GM23338 (cell line): Measurements from ENCODE around the gene RPLP2. TPM values are rescaled to one million over a fixed set of nuclear protein-coding genes. Genes with fewer than 3 reads are reported as not detected.

Experiments used
- ATAC-seq: fragments of 200-7000 bp; cut with Tn5 transposase; 3 replicates; pipeline ENCODE4 v1.9.1; 2020
- DNase-seq: peaks from one replicate; pipeline ENCODE4 v3.0.0-alpha.2; 2015; ENCODE audit warnings: low spot score
- H2AFZ ChIP-seq: fragments of 200-600 bp; sonication (generic); 2 replicates; pipeline ENCODE4 v1.8.0; 2016; ENCODE audit warnings: antibody characterized with exemption, mild to moderate bottlenecking, moderate library complexity
- H3F3A ChIP-seq: fragments of 200-600 bp; sonication (generic); replicated peaks from 2 replicates; pipeline ENCODE4 v1.8.0; 2017; ENCODE audit warnings: antibody characterized with exemption, mixed run types, low read depth
- H3K27ac ChIP-seq: fragments of 200-600 bp; sonication (generic); 2 replicates; pipeline ENCODE4 v1.6.1; 2016; ENCODE audit warnings: low read depth
- H3K27me3 ChIP-seq: fragments of 200-600 bp; sonication (generic); 2 replicates; pipeline ENCODE4 v1.8.0; 2016; ENCODE audit warnings: mild to moderate bottlenecking, mixed run types, moderate library complexity; ENCODE audit not compliant: insufficient read depth
- H3K36me3 ChIP-seq: fragments of 200-600 bp; sonication (generic); 2 replicates; pipeline ENCODE4 v1.8.0; 2016; ENCODE audit warnings: mild to moderate bottlenecking; ENCODE audit not compliant: insufficient read depth
- H3K4me1 ChIP-seq: fragments of 200-600 bp; sonication (generic); 2 replicates; pipeline ENCODE4 v1.8.0; 2016; ENCODE audit warnings: mild to moderate bottlenecking, moderate library complexity; ENCODE audit not compliant: insufficient read depth
- H3K4me2 ChIP-seq: fragments of 200-600 bp; sonication (generic); 2 replicates; pipeline ENCODE4 v1.7.1; 2017; ENCODE audit warnings: mixed run types
- H3K4me3 ChIP-seq: fragments of 200-600 bp; sonication (generic); 2 replicates; pipeline ENCODE4 v1.6.1; 2016; ENCODE audit warnings: mixed run types
- H3K79me2 ChIP-seq: fragments of 200-600 bp; sonication (generic); replicated peaks from 2 replicates; pipeline ENCODE4 v1.8.0; 2017; ENCODE audit warnings: mild to moderate bottlenecking; ENCODE audit not compliant: insufficient read depth
- H3K9me2 ChIP-seq: fragments of 200-600 bp; sonication (generic); 2 replicates; pipeline ENCODE4 v1.8.0; 2017; ENCODE audit not compliant: insufficient read depth
- H4K20me1 ChIP-seq: fragments of 200-600 bp; sonication (generic); replicated peaks from 2 replicates; pipeline ENCODE4 v1.8.0; 2017; ENCODE audit warnings: mild to moderate bottlenecking; ENCODE audit not compliant: insufficient read depth
- H3K27ac Mint-ChIP-seq: 2 replicates; pipeline ENCODE4 v1.8.0; 2020; ENCODE audit warnings: inconsistent platforms, mild to moderate bottlenecking, moderate library complexity, mixed read lengths
- H3K27me3 Mint-ChIP-seq: 3 replicates; pipeline ENCODE4 v1.8.0; 2022; ENCODE audit warnings: low read depth, mild to moderate bottlenecking, moderate library complexity, mixed read lengths, inconsistent platforms; ENCODE audit not compliant: insufficient read depth, poor library complexity
- H3K36me3 Mint-ChIP-seq: 3 replicates; pipeline ENCODE4 v1.8.0; 2021; ENCODE audit warnings: low read depth, mild to moderate bottlenecking, inconsistent platforms, moderate library complexity, mixed read lengths
- H3K4me1 Mint-ChIP-seq: 3 replicates; pipeline ENCODE4 v1.8.0; 2020; ENCODE audit warnings: mild to moderate bottlenecking, inconsistent platforms, mixed read lengths
- H3K4me3 Mint-ChIP-seq: 3 replicates; pipeline ENCODE4 v1.8.0; 2021; ENCODE audit warnings: moderate library complexity, mild to moderate bottlenecking, inconsistent platforms, mixed read lengths
- H3K9me3 Mint-ChIP-seq: 3 replicates; pipeline ENCODE4 v1.8.0; 2020; ENCODE audit warnings: moderate library complexity, mild to moderate bottlenecking, inconsistent platforms, mixed read lengths
- CREB1 ChIP-seq: fragments of 250-450 bp; sonication (Bioruptor Pico); IDR thresholded peaks from 2 replicates; pipeline ENCODE4 v1.5.0; 2020; ENCODE audit warnings: low read depth, mild to moderate bottlenecking, moderate library complexity
- EZH2phosphoT487 ChIP-seq: fragments of 200-600 bp; sonication (generic); IDR thresholded peaks from one replicate; pipeline ENCODE4 v1.8.1; 2018; ENCODE audit warnings: antibody characterized with exemption; ENCODE audit not compliant: unreplicated experiment
- NANOG ChIP-seq: IDR thresholded peaks from 2 replicates; pipeline ENCODE4 v1.6.1; 2016; ENCODE audit warnings: antibody characterized with exemption, borderline replicate concordance
- polyA plus RNA-seq: library from polyadenylated mRNA; unstranded; fragments of >200 nt; fragmentation: Nextera tagmentation; extraction: Ambion mirVana; gene quantifications from 2 replicates; pipeline ENCODE4 v1.2.1, GENCODE V29; 2016
- total RNA-seq: library from RNA; depleted of rRNA; stranded (reverse); fragments of >200 nt; shearing (Covaris generic); gene quantifications from 2 replicates; pipeline ENCODE4 v1.2.3, GENCODE V29; 2014
- TF ChIP-seq, protein P1 (sequence below): IDR thresholded peaks from 2 replicates; pipeline ENCODE4 v1.6.1; 2016; ENCODE audit warnings: antibody characterized with exemption
- TF ChIP-seq, protein P2 (sequence below): fragments of 250-450 bp; sonication (Bioruptor Pico); IDR thresholded peaks from 2 replicates; pipeline ENCODE4 v1.5.0; 2020; ENCODE audit warnings: mild to moderate bottlenecking, moderate library complexity
- TF ChIP-seq, protein P3 (sequence below), 2 experiments: fragments of 200-600 bp in 1 of 2; sonication (generic) in 1 of 2; conservative IDR thresholded peaks; 2 replicates each; pipeline versions ENCODE4 v1.5.1 to v1.6.1; 2016 to 2017; ENCODE audit warnings: antibody characterized with exemption in 2 of 2, low read depth in 2 of 2, mild to moderate bottlenecking in 2 of 2, moderate library complexity in 1 of 2

RPLP2 gene
- total and polyA plus RNA-seq, 2 experiments from 2014 or later = 518 to 1,782 TPM

DNA sequence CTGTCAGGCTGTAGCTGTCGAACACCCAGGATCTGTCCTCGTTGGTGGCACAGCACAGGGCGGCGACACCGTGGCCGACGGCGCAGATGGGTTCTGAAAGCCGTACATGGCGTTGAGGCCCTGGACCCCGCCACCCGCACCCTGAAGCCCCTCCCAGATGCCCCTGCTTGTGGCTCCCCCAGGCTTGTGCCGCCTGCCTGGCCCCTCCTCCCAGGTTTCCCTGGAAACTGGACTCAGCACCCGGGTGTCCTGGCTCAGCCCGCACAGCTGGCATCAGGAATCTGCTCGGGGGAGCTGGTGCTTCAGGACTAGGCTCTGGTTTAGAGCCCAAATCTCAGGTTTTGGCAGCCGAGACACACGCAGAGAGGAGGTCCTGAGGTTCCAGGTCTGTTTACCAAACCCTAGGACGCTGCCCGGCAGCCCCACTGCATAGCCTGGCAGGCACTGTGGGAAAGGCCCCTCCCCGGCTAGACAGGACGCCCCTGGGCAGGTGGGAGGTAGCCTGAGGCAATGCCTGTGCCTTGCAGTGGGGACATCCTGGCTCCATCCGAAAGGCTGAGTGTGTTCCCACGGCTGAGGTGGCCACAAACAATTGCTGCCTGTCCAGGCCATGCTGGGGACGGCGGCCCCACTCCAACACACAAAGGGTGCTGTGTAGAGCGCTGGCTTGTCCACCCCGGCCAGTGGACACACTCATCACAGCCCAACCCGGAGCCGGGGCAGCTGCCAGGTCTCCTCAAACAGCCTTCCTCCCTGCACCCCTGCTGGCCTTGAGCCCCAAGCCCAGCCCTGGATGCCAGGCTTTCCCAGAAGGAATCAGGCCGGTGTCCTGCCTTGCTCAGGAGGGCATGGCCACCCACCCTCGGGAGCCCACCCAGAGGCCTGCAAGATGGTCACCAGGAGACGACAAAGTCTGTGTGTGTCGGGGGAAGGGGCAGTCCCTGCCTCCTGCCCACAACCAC lies 37.1 kb upstream of the RPLP2 start:
- peaks cover 5% of the 10 kb centered on the region; the same call in 1 of the 2 replicates for H3K36me3 ChIP-seq
- DNase-seq = no peak

More for the DNA sequence above, 37.1 kb upstream of the RPLP2 start:
- Mint-ChIP-seq H3K27me3 (peaks cover 14% of the 10 kb centered on the region), H3K36me3 (peaks cover 27% of the 10 kb centered on the region), H3K27ac (no peak overlapping the region), H3K9me3 (no peaks in the 10 kb centered on the region), H3K4me1 (peaks cover 10% of the 10 kb centered on the region), H3K4me3 (no peak overlapping the region)
- peaks cover 4% of the 10 kb centered on the region; the same call in 1 of the 2 replicates for H3F3A ChIP-seq
- no peak overlapping the region for H3K4me2 ChIP-seq
- H3K27ac ChIP-seq = no peak overlapping the region
- no peak overlapping the region for H2AFZ ChIP-seq
- H3K4me1 ChIP-seq = peaks cover 11% of the 10 kb centered on the region; the same call in 1 of the 2 replicates
- no peak overlapping the region for H3K4me3 ChIP-seq
- no peaks in the 10 kb centered on the region for H3K27me3 ChIP-seq
- no peaks in the 10 kb centered on the region for H3K9me2 ChIP-seq
- peaks cover 24% of the 10 kb centered on the region for H4K20me1 ChIP-seq
- TF ChIP-seq, protein P1, sequence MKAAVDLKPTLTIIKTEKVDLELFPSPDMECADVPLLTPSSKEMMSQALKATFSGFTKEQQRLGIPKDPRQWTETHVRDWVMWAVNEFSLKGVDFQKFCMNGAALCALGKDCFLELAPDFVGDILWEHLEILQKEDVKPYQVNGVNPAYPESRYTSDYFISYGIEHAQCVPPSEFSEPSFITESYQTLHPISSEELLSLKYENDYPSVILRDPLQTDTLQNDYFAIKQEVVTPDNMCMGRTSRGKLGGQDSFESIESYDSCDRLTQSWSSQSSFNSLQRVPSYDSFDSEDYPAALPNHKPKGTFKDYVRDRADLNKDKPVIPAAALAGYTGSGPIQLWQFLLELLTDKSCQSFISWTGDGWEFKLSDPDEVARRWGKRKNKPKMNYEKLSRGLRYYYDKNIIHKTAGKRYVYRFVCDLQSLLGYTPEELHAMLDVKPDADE = no peak
- TF ChIP-seq, protein P2, sequence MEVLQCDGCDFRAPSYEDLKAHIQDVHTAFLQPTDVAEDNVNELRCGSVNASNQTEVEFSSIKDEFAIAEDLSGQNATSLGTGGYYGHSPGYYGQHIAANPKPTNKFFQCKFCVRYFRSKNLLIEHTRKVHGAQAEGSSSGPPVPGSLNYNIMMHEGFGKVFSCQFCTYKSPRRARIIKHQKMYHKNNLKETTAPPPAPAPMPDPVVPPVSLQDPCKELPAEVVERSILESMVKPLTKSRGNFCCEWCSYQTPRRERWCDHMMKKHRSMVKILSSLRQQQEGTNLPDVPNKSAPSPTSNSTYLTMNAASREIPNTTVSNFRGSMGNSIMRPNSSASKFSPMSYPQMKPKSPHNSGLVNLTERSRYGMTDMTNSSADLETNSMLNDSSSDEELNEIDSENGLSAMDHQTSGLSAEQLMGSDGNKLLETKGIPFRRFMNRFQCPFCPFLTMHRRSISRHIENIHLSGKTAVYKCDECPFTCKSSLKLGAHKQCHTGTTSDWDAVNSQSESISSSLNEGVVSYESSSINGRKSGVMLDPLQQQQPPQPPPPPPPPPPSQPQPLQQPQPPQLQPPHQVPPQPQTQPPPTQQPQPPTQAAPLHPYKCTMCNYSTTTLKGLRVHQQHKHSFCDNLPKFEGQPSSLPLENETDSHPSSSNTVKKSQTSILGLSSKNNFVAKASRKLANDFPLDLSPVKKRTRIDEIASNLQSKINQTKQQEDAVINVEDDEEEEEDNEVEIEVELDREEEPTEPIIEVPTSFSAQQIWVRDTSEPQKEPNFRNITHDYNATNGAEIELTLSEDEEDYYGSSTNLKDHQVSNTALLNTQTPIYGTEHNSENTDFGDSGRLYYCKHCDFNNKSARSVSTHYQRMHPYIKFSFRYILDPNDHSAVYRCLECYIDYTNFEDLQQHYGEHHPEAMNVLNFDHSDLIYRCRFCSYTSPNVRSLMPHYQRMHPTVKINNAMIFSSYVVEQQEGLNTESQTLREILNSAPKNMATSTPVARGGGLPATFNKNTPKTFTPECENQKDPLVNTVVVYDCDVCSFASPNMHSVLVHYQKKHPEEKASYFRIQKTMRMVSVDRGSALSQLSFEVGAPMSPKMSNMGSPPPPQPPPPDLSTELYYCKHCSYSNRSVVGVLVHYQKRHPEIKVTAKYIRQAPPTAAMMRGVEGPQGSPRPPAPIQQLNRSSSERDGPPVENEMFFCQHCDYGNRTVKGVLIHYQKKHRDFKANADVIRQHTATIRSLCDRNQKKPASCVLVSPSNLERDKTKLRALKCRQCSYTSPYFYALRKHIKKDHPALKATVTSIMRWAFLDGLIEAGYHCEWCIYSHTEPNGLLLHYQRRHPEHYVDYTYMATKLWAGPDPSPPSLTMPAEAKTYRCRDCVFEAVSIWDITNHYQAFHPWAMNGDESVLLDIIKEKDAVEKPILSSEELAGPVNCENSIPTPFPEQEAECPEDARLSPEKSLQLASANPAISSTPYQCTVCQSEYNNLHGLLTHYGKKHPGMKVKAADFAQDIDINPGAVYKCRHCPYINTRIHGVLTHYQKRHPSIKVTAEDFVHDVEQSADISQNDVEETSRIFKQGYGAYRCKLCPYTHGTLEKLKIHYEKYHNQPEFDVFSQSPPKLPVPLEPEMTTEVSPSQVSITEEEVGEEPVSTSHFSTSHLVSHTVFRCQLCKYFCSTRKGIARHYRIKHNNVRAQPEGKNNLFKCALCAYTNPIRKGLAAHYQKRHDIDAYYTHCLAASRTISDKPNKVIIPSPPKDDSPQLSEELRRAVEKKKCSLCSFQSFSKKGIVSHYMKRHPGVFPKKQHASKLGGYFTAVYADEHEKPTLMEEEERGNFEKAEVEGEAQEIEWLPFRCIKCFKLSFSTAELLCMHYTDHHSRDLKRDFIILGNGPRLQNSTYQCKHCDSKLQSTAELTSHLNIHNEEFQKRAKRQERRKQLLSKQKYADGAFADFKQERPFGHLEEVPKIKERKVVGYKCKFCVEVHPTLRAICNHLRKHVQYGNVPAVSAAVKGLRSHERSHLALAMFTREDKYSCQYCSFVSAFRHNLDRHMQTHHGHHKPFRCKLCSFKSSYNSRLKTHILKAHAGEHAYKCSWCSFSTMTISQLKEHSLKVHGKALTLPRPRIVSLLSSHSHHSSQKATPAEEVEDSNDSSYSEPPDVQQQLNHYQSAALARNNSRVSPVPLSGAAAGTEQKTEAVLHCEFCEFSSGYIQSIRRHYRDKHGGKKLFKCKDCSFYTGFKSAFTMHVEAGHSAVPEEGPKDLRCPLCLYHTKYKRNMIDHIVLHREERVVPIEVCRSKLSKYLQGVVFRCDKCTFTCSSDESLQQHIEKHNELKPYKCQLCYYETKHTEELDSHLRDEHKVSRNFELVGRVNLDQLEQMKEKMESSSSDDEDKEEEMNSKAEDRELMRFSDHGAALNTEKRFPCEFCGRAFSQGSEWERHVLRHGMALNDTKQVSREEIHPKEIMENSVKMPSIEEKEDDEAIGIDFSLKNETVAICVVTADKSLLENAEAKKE (CRISPR knock-in tag) = no peak
- TF ChIP-seq EZH2phosphoT487 (no peak), NANOG (no peak), CREB1 (CRISPR knock-in tag) (no peak)
- TF ChIP-seq, protein P3, sequence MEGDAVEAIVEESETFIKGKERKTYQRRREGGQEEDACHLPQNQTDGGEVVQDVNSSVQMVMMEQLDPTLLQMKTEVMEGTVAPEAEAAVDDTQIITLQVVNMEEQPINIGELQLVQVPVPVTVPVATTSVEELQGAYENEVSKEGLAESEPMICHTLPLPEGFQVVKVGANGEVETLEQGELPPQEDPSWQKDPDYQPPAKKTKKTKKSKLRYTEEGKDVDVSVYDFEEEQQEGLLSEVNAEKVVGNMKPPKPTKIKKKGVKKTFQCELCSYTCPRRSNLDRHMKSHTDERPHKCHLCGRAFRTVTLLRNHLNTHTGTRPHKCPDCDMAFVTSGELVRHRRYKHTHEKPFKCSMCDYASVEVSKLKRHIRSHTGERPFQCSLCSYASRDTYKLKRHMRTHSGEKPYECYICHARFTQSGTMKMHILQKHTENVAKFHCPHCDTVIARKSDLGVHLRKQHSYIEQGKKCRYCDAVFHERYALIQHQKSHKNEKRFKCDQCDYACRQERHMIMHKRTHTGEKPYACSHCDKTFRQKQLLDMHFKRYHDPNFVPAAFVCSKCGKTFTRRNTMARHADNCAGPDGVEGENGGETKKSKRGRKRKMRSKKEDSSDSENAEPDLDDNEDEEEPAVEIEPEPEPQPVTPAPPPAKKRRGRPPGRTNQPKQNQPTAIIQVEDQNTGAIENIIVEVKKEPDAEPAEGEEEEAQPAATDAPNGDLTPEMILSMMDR (conservative IDR thresholded peaks at IDR 0.05; ENCODE audit: low read depth in 2 of 2) = no peak
- H3K79me2 ChIP-seq = peaks cover 36% of the 10 kb centered on the region
- ATAC-seq = no peak
